Ishikawa (cell line): ENCODE results near the gene SH2B2.

Source experiments
- CEBPB ChIP-seq: IDR thresholded peaks from 2 replicates; pipeline ENCODE4 v1.6.1; 2012
- CREB1 ChIP-seq: IDR thresholded peaks from 2 replicates; pipeline ENCODE4 v1.6.1; 2012; ENCODE audit warnings: low read depth
- EGR1 ChIP-seq: IDR thresholded peaks from 2 replicates; pipeline ENCODE4 v1.6.1; 2012
- REST ChIP-seq: IDR thresholded peaks from 2 replicates; pipeline ENCODE4 v1.6.1; 2012; ENCODE audit warnings: low read depth, mild to moderate bottlenecking

- TF ChIP-seq CEBPB (no peak), EGR1 (no peak), REST (no peak), CREB1 (no peak)
Observed at GRCh38 chr7:102253973-102254370, 32.7 kb upstream of the SH2B2 start.
